D721Med (cell line): ENCODE results near the gene COG5.

Experiments
- DNase-seq: peaks from one replicate; pipeline ENCODE4 v3.0.0; 2011; ENCODE audit warnings: low spot score; ENCODE audit not compliant: insufficient read length
- FAIRE-seq: peaks from 2 replicates; lab custom pipeline; 2011; peaks lifted over from hg19 to GRCh38; lab: Jason Lieb, UNC
- TF ChIP-seq, protein P1 (sequence below): IDR thresholded peaks from 2 replicates; pipeline ENCODE4 v1.5.1; 2012; ENCODE audit warnings: mild to moderate bottlenecking, control low read depth; ENCODE audit not compliant: insufficient read depth; ENCODE audit errors: missing control alignments

The COG5 gene

DNA sequence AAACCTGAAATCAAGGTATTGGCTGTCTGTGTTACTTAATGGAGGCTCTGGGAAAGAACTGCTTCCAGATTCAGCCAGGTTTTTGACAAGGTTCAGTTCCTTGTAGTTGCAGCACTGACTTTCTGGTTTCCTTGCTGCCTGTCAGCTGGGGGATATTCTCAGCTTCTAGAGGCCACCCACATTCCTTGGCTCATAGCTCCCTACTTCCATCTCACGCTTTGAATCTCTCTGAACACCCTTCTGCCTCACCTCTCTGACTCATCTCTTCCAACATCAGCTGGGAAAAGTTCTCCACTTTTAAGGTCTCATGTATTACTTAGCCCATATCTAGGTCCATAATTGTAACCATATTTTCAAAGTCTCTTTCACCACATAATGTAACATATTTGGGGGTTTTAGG lies 116.7 kb downstream of the COG5 start:
- TF ChIP-seq, protein P1, sequence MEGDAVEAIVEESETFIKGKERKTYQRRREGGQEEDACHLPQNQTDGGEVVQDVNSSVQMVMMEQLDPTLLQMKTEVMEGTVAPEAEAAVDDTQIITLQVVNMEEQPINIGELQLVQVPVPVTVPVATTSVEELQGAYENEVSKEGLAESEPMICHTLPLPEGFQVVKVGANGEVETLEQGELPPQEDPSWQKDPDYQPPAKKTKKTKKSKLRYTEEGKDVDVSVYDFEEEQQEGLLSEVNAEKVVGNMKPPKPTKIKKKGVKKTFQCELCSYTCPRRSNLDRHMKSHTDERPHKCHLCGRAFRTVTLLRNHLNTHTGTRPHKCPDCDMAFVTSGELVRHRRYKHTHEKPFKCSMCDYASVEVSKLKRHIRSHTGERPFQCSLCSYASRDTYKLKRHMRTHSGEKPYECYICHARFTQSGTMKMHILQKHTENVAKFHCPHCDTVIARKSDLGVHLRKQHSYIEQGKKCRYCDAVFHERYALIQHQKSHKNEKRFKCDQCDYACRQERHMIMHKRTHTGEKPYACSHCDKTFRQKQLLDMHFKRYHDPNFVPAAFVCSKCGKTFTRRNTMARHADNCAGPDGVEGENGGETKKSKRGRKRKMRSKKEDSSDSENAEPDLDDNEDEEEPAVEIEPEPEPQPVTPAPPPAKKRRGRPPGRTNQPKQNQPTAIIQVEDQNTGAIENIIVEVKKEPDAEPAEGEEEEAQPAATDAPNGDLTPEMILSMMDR, result no peak
- no peak for DNase-seq
- FAIRE-seq, result no peak

DNA sequence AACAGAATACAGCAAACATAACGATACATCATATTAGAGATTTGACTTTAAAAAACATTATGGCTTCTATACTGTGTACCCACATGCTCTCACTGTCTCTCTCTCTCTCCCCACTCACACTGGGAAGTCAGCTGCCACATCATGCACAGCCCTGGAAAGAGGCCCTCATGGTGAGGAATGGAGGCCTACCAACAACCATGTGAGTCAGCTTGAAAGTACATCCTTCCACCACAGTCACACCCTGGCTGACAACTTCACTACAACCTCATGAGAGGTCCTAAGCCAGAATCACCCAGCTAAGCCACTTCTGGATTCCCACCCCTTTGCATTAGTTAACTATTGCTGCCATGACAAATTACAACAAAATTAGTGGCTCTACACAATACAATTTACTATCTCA lies 117.2 kb downstream of the COG5 start:
- TF ChIP-seq, protein P1, result no peak
- no peak for DNase-seq
- FAIRE-seq, result no peak

DNA sequence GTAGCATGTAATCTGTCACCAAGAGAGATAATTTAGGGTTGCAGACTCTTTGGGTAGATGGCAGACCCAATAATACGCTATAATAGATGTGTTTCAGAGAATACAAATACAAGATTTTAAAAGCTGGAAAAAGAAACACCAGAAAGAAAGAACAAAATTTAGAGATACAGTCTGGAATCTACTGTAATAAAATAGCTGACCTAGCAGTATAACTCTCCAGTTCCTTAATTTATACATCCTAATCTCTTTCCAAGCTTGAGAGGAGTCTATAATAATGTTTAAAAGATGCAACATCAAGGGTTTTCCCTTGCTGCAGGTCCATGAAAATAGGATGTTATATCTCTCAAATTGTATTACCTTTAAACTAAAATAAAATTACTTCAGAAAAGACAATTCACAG lies 121.0 kb downstream of the COG5 start:
- TF ChIP-seq, protein P1, result no peak
- DNase-seq (no peak), FAIRE-seq (no peak)

DNA sequence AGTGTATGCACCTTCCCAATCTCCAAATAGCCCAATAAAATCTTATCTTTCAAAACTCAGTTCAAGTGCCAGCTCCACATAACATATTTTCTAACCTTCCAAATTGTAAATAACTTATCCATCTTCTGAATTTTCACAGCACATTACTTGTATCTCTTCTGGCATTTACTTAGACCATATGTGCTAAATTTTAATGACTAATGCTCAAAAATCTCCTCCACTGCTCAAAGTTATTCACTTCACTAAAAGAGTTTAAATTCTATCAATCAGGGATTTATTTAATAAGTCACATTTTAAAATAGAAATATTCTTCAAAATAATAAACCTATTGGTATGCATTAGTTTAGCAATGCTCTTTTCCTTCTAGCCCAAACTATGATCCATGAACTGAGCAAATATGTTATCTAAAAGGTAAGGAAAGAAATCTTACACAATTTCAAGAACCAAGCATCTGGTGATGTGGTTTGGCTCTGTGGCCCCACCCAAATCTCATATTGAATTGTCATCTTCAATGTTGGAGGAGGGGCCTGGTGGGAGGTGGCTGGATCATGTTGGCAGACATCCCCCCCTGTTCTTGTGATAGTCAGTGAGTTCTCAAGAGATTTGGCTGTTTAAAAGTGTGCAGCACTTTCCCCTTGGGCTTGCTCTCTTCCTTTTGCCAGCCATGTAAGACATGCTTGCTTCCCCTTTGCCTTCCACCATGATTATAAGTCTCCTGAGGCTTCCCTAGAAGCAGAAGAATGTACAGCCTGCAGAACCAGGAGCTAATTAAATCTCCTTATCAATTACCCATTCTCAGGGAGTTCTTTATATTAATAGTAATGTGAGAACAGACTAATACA lies 121.9 kb downstream of the COG5 start:
- FAIRE-seq (peak; percentile 53), DNase-seq (no peak)
- TF ChIP-seq, protein P1, result no peak

DNA sequence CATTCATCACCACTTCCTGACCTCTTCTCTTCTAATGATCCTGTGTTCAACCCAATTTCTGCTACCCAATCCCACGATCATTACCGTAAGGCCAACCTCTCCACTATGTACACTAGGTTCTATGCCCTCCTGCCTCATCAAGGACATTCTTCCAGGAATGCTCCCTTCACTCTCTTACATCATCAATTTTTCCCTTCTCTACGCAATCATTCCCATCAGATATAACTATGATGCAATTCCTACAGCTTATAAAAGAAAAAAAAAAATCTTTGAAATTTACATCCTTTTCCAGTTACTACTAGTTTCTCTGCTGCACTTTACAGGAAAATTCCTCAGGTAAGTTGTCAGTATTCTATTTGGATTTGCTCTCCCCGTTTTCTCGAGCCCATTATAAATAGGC lies 124.7 kb downstream of the COG5 start:
- TF ChIP-seq, protein P1, result no peak
- DNase-seq (no peak), FAIRE-seq (no peak)

DNA sequence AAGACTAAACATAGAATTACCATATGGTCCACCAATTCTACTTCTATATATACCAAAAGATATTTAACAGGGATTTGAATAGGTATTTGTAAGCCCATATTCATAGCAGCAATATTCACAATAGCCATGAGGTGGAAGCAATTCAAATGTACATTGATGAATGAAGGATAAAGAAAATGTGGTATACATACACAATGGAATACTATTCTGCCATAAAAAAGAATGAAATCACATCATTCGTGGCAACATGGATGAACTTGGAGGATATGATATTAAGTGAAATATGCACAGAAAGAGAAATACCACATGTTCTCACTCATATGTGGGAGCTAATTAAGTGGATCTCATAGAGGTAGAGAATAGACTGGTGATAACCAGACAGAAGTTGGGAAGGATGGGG lies 128.0 kb downstream of the COG5 start:
- no peak for DNase-seq
- TF ChIP-seq, protein P1, result no peak
- FAIRE-seq, result peak; percentile 29

DNA sequence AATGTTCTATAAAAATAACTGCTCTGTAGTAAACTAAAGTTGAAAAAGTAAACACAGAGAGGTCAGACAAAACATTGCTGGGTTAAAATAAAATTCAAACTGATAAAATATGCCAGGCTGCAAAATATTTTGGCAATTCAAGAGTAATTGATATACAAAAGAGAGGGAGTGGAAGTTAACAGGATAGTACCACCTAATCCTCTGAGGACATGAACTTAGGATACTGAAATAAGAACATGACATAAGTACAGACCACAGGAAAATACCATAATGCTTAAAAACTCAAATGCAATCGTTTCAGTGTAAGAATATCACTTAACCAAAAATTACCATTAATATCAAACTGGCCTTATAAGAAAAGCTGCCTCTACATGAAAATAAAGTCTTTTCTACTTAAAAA lies 131.5 kb downstream of the COG5 start:
- FAIRE-seq, result no peak
- DNase-seq, result no peak
- TF ChIP-seq, protein P1, result no peak
